ENCODE data around the gene TRAPPC8.
"Not testable (repeated sequence)": the region's sequence is repeated elsewhere in the genome, so short reads cannot be mapped to it uniquely, and the experiment has no call there.

Gene TRAPPC8

GRCh38 chr18:31941010-31941809 lies 1.7 kb downstream of the TRAPPC8 start:
- peak overlapping the region; percentile 70 for H3K4me3 ChIP-seq (ENCODE audit: low read depth, low read length)
- TF ChIP-seq CTCF (IDR thresholded peaks at IDR 0.05; ENCODE audit: low read depth, low read length) = no peak

- H3K4me3 ChIP-seq (ENCODE audit: low read depth, low read length) = not testable (repeated sequence)
Observed at GRCh38 chr18:31934773-31935172, 8.2 kb downstream of the TRAPPC8 start.

GRCh38 chr18:31931886-31932240 lies 11.1 kb downstream of the TRAPPC8 start:
- TF ChIP-seq CTCF (IDR thresholded peaks at IDR 0.05; ENCODE audit: low read depth, low read length) = no peak
- H3K4me3 ChIP-seq (ENCODE audit: low read depth, low read length) = no peak overlapping the region

GRCh38 chr18:31931163-31931885 lies 11.6 kb downstream of the TRAPPC8 start:
- no peak overlapping the region for H3K4me3 ChIP-seq (ENCODE audit: low read depth, low read length)
- TF ChIP-seq CTCF (IDR thresholded peaks at IDR 0.05; ENCODE audit: low read depth, low read length) = no peak

GRCh38 chr18:31929273-31929672 lies 13.7 kb downstream of the TRAPPC8 start:
- TF ChIP-seq CTCF (IDR thresholded peaks at IDR 0.05; ENCODE audit: low read depth, low read length) = no peak
- no peak overlapping the region for H3K4me3 ChIP-seq (ENCODE audit: low read depth, low read length)

- H3K4me3 ChIP-seq (ENCODE audit: low read depth, low read length) = not testable (repeated sequence)
Observed at GRCh38 chr18:31926988-31927387, 15.9 kb downstream of the TRAPPC8 start.

GRCh38 chr18:31920277-31920676 lies 22.7 kb downstream of the TRAPPC8 start:
- no peak overlapping the region for H3K4me3 ChIP-seq (ENCODE audit: low read depth, low read length)
- TF ChIP-seq CTCF (IDR thresholded peaks at IDR 0.05; ENCODE audit: low read depth, low read length) = no peak

GRCh38 chr18:31919366-31919765 lies 23.6 kb downstream of the TRAPPC8 start:
- not testable (repeated sequence) for H3K4me3 ChIP-seq (ENCODE audit: low read depth, low read length)

GRCh38 chr18:31918733-31919132 lies 24.2 kb downstream of the TRAPPC8 start:
- H3K4me3 ChIP-seq (ENCODE audit: low read depth, low read length) = no peak overlapping the region
- no peak for TF ChIP-seq CTCF (IDR thresholded peaks at IDR 0.05; ENCODE audit: low read depth, low read length)

All from WI38 (cell line).